Thoracic aorta (tissue), 2 donors: ENCODE measurements around the gene ABCC9. TPM values are rescaled to one million over a fixed set of nuclear protein-coding genes. Genes with fewer than 3 reads are reported as not detected.
A peak's percentile ranks its signal among the peaks of the same experiment; 100 is the strongest.

Experiments
- ATAC-seq: fragments of 150-250 bp; one replicate; pipeline ENCODE4 v1.8.0; 2017; ENCODE audit warnings: low read depth; ENCODE audit not compliant: insufficient number of reproducible peaks, low FRiP score
- DNase-seq: peaks from one replicate; pipeline ENCODE4 v3.0.0-alpha.2; 2020; ENCODE audit warnings: low spot score
- H3K27ac ChIP-seq, 2 donors: fragments of 200-600 bp; sonication (generic); 1 replicate in 1 of 2; 2 replicates in 1 of 2; pipeline ENCODE4 v1.5.1; 2016; ENCODE audit warnings: mild to moderate bottlenecking in 2 of 2, moderate library complexity in 2 of 2
- H3K27me3 ChIP-seq: fragments of 200-600 bp; sonication (generic); replicated peaks from 2 replicates; pipeline ENCODE4 v1.6.0; 2016; ENCODE audit warnings: mild to moderate bottlenecking; ENCODE audit not compliant: insufficient read depth
- H3K36me3 ChIP-seq: fragments of 200-600 bp; sonication (generic); one replicate; pipeline ENCODE4 v1.5.1; 2016
- H3K4me1 ChIP-seq, 2 donors: fragments of 200-600 bp; sonication (generic); 1 replicate in 1 of 2; 2 replicates in 1 of 2; pipeline versions ENCODE4 v1.5.1 to v1.6.0; 2016; ENCODE audit warnings: low read depth in 2 of 2, mild to moderate bottlenecking in 1 of 2; ENCODE audit not compliant: control insufficient read depth in 1 of 2
- H3K4me3 ChIP-seq: fragments of 200-600 bp; sonication (generic); 2 replicates; pipeline ENCODE4 v1.5.1; 2016; ENCODE audit warnings: mild to moderate bottlenecking
- H3K9me3 ChIP-seq: fragments of 200-600 bp; sonication (generic); 2 replicates; pipeline ENCODE4 v1.5.1; 2016
- total RNA-seq, 2 donors: library from RNA; depleted of rRNA; stranded (reverse); fragments of >200 nt; gene quantifications; one replicate each; pipeline versions ENCODE4 v1.1.0 to v1.2.3, GENCODE V29; 2016
- TF ChIP-seq, protein P1 (sequence below): fragments of 200-600 bp; sonication (generic); IDR thresholded peaks from one replicate; pipeline ENCODE4 v1.5.1; 2019; ENCODE audit warnings: antibody characterized with exemption

ABCC9 gene
- total RNA-seq, 2 donors from 2014 or later = 19.6 to 42.6 TPM

GRCh38 chr12:21894792-21895595 is 46.2 kb downstream of the ABCC9 start:
- TF ChIP-seq, protein P1, sequence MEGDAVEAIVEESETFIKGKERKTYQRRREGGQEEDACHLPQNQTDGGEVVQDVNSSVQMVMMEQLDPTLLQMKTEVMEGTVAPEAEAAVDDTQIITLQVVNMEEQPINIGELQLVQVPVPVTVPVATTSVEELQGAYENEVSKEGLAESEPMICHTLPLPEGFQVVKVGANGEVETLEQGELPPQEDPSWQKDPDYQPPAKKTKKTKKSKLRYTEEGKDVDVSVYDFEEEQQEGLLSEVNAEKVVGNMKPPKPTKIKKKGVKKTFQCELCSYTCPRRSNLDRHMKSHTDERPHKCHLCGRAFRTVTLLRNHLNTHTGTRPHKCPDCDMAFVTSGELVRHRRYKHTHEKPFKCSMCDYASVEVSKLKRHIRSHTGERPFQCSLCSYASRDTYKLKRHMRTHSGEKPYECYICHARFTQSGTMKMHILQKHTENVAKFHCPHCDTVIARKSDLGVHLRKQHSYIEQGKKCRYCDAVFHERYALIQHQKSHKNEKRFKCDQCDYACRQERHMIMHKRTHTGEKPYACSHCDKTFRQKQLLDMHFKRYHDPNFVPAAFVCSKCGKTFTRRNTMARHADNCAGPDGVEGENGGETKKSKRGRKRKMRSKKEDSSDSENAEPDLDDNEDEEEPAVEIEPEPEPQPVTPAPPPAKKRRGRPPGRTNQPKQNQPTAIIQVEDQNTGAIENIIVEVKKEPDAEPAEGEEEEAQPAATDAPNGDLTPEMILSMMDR = no peak
- Histone ChIP-seq H3K27me3 (no peaks in the 10 kb centered on the region), H3K36me3 (no peaks in the 10 kb centered on the region), H3K9me3 (no peaks in the 10 kb centered on the region), H3K4me1 (peaks cover 13 to 38% of the 10 kb centered on the region in 2 donors), H3K27ac (no peak overlapping the region), H3K4me3 (no peak overlapping the region)
- no peak for ATAC-seq
- DNase-seq = no peak

DNA sequence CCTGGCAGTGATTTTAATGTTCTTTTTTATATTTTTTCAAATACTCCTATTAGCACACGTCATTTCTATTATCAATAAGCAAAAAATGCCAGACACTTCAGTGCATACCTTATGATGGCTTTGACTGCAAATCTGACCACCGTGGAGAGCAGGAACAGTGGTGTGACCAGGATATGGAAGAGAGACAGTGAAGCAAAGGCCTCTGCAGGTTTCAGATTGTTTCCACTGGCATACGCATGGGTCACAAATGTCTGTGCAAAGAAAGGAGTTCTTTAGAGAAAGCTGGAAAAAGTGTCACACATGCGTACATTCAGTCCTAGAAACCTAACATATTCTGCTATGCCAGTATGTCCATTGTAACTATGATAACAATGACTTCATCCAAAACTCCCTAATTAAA is 47.3 kb downstream of the ABCC9 start:
- Histone ChIP-seq H3K27me3 (no peaks in the 10 kb centered on the region), H3K4me1 (peaks cover 13 to 38% of the 10 kb centered on the region in 2 donors), H3K27ac (no peak overlapping the region), H3K9me3 (no peaks in the 10 kb centered on the region), H3K4me3 (no peak overlapping the region), H3K36me3 (no peaks in the 10 kb centered on the region)
- TF ChIP-seq, protein P1 = no peak
- no peak for ATAC-seq
- no peak for DNase-seq

GRCh38 chr12:21892341-21892740 is 48.9 kb downstream of the ABCC9 start:
- peak overlapping the region; percentile 52 to 63 for H3K27ac ChIP-seq
- TF ChIP-seq, protein P1 = no peak
- H3K36me3 ChIP-seq = no peaks in the 10 kb centered on the region
- no peaks in the 10 kb centered on the region for H3K27me3 ChIP-seq
- peak overlapping the region; percentile 15 for H3K4me3 ChIP-seq
- ATAC-seq = no peak
- DNase-seq = no peak
- H3K9me3 ChIP-seq = no peaks in the 10 kb centered on the region
- peaks cover 13 to 43% of the 10 kb centered on the region in 2 donors for H3K4me1 ChIP-seq

DNA sequence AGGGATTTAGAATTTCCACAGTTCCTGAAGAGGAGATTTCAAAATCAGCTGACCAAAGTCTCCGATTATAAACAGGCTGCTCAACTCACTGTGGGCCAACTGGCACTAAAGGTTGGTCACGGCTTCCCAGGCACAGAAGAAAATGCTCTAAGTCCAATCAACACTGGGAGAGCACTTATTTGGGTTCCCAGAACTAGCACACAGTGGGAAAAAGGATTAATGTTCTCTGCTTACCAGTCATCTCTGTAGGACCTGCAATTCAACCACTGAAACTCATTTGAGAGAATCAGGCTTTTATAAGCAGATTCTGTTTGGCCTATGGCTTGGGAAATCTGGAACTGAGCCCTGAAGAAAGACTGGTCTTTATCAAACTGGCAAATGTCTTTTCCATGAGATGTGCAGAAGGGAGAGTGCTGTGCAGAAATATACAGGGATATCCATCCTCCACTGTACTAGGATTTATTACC is 49.4 kb downstream of the ABCC9 start:
- DNase-seq (no peak), ATAC-seq (no peak)
- Histone ChIP-seq H3K36me3 (no peaks in the 10 kb centered on the region), H3K9me3 (no peaks in the 10 kb centered on the region), H3K27me3 (no peaks in the 10 kb centered on the region), H3K27ac (peak overlapping the region; percentile 52 to 63), H3K4me1 (peaks cover 13 to 43% of the 10 kb centered on the region in 2 donors), H3K4me3 (peak overlapping the region; percentile 15)
- TF ChIP-seq, protein P1 = no peak

- ATAC-seq = no peak
- Histone ChIP-seq H3K4me1 (peaks cover 10 to 30% of the 10 kb centered on the region in 2 donors), H3K9me3 (no peaks in the 10 kb centered on the region), H3K27ac (no peak overlapping the region), H3K36me3 (no peaks in the 10 kb centered on the region), H3K4me3 (no peak overlapping the region), H3K27me3 (no peaks in the 10 kb centered on the region)
- no peak for DNase-seq
- TF ChIP-seq, protein P1 = no peak
Observed at GRCh38 chr12:21888276-21888863, 52.9 kb downstream of the ABCC9 start.
